Testis (tissue), 3 donors: ENCODE data around the gene CERT1. TPM values are rescaled to one million over a fixed set of nuclear protein-coding genes. Genes with fewer than 3 reads are reported as not detected.

Experiments used
- DNase-seq: peaks from one replicate; pipeline ENCODE4 v3.0.0-alpha.2; 2019
- H3K27ac ChIP-seq, 2 donors: fragments of 200-600 bp; sonication (generic); one replicate each; pipeline ENCODE4 v1.5.1; 2019
- H3K27me3 ChIP-seq: fragments of 200-600 bp; sonication (generic); one replicate; pipeline ENCODE4 v1.5.1; 2019
- H3K36me3 ChIP-seq: fragments of 200-600 bp; sonication (generic); one replicate; pipeline ENCODE4 v1.5.1; 2017; ENCODE audit warnings: low read depth; ENCODE audit errors: missing control alignments
- H3K4me1 ChIP-seq: fragments of 200-600 bp; sonication (generic); one replicate; pipeline ENCODE4 v1.5.1; 2019
- H3K4me3 ChIP-seq, 2 donors: fragments of 200-600 bp; sonication (generic); one replicate each; pipeline ENCODE4 v1.5.1; 2017 to 2019
- H3K9me3 ChIP-seq: fragments of 200-600 bp; sonication (generic); one replicate; pipeline ENCODE4 v1.5.1; 2017
- POLR2A ChIP-seq: fragments of 450-650 bp; IDR thresholded peaks from one replicate; pipeline ENCODE4 v1.6.1; 2017; ENCODE audit warnings: antibody characterized with exemption, mild to moderate bottlenecking, moderate library complexity
- WGBS, 2 donors: methylation state at CpG; one replicate each; pipeline ENCODE4 v1.1.5; 2018; 5-methylcytosine and 5-hydroxymethylcytosine counted together
- intact Hi-C: fragments of 100-400 bp; cut with DNase I; formaldehyde crosslinking; loops from one replicate; pipeline ENCODE4 v1.15.1; 2023; ENCODE audit warnings: low total_unique reads
- polyA plus RNA-seq: library from polyadenylated mRNA; stranded (reverse); fragments of 350-450 nt; fragmentation: Illumina TruSeq; extraction: RNeasy Lipid Tissue Mini Kit (QIAGEN cat#74804); gene quantifications from one replicate; pipeline ENCODE4 v1.2.3, GENCODE V29; 2014; ENCODE audit warnings: low read depth, low replicate concordance; ENCODE audit not compliant: insufficient read depth
- total RNA-seq, 2 donors: library from RNA; depleted of rRNA; stranded (reverse); fragments of >200 nt; gene quantifications; one replicate each; pipeline ENCODE4 v1.2.3, GENCODE V29; 2016
- TF ChIP-seq, protein P1 (sequence below), 3 experiments: fragments of 450-650 bp in 2 of 3; fragments of 200-600 bp in 1 of 3; sonication (generic) in 1 of 3; IDR thresholded peaks; one replicate each; pipeline ENCODE4 v1.5.1; 2016 to 2019; ENCODE audit warnings: antibody characterized with exemption in 3 of 3, mild to moderate bottlenecking in 2 of 3, moderate library complexity in 1 of 3

The CERT1 gene
- total and polyA plus RNA-seq, 3 donors from 2014 or later, result 45.0 to 61.3 (median 51.3) TPM

DNA sequence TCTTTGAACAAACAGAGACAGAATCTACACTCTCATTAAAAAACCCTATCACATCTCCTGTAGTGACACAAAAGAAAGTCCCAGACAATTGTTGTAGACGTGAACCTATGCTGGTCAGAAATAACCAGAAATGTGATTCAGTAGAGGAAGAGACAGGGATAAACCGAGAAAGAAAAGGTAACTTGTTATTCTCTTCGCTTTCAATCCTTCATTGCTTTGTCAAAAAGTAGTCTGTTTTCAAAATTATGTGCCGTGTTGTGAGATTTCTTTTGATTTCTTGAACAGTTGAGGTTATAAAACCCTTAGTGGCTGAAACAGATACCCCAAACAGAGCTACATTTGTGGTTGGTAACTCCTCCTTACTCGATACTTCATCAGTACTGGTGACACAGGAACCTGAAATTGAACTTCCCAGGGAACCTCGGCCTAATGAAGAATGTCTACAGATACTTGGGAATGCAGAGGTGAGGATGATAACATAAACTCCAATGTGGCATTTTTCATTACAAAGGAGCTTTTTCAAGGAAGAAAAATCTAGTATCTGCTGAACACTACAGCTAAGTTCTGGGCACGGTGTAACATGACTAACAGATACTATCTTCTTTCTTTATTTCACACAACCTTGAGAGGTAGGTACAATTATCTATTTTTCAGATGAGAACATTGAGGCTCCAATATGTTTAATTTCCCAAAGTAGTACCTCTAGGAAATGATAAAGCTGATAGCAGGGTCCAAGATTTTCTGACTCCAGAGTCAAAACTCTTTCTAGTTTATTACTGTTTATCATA, 160.1 kb downstream of the CERT1 start:
- Histone ChIP-seq H3K4me3 (no peak overlapping the region), H3K27me3 (no peaks in the 10 kb centered on the region), H3K27ac (no peak overlapping the region), H3K4me1 (no peaks in the 10 kb centered on the region), H3K36me3 (no peaks in the 10 kb centered on the region), H3K9me3 (no peaks in the 10 kb centered on the region)
- TF ChIP-seq POLR2A, result no peak
- TF ChIP-seq, protein P1, sequence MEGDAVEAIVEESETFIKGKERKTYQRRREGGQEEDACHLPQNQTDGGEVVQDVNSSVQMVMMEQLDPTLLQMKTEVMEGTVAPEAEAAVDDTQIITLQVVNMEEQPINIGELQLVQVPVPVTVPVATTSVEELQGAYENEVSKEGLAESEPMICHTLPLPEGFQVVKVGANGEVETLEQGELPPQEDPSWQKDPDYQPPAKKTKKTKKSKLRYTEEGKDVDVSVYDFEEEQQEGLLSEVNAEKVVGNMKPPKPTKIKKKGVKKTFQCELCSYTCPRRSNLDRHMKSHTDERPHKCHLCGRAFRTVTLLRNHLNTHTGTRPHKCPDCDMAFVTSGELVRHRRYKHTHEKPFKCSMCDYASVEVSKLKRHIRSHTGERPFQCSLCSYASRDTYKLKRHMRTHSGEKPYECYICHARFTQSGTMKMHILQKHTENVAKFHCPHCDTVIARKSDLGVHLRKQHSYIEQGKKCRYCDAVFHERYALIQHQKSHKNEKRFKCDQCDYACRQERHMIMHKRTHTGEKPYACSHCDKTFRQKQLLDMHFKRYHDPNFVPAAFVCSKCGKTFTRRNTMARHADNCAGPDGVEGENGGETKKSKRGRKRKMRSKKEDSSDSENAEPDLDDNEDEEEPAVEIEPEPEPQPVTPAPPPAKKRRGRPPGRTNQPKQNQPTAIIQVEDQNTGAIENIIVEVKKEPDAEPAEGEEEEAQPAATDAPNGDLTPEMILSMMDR (IDR thresholded peaks at IDR 0.05), result no peak
- 88 to 90% methylated on average over 7 of the region's 7 CpGs for WGBS, 2 donors
- DNase-seq, result no peak
- intact Hi-C loops, result no loop called here

DNA sequence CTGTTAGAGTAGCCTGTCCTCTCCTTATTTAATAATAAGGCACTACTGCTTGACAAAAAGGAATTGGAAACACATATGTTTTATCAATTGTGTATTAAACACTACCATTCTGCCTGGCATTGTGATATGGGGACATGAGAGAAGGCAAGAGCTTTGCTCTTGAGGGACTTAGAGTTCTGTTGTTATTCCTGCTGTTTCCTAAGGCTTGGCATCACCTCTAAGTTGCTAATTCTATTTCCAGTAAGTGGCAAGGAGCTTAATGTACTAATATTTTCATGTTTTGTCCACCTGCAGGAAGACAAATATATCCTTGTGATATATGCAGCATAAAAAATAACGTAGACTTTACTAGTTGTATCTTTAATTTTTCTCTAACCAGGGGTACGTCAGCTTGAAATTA, 161.8 kb downstream of the CERT1 start:
- Histone ChIP-seq H3K4me1 (no peaks in the 10 kb centered on the region), H3K27me3 (no peaks in the 10 kb centered on the region), H3K27ac (no peak overlapping the region), H3K9me3 (no peaks in the 10 kb centered on the region), H3K4me3 (no peak overlapping the region), H3K36me3 (no peaks in the 10 kb centered on the region)
- no peak for DNase-seq
- WGBS, 2 donors, result 91 to 95% methylated on average over 2 of the region's 2 CpGs
- TF ChIP-seq, protein P1 (IDR thresholded peaks at IDR 0.05), result no peak
- no peak for TF ChIP-seq POLR2A
- intact Hi-C loops, result no loop called here

DNA sequence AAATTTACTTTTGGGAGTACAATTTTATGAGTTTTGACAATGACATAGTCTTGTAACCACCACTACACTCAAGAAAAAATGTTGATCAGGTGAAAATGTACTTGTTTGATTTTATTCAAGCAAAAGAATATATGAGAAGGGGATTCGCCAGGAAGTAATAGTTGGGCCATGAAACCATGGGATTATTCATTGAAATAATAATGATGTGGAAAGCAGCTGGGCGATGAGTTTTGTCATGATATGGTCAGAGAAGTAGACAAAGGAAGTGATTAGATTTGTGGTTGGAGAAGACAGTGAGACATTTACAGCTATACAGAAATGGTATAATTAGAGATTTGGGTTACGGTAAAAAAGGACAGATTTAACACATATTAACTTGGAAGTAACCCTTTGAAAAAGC, 163.2 kb downstream of the CERT1 start:
- intact Hi-C loops, result no loop called here
- 91 to 95% methylated on average over 3 of the region's 3 CpGs for WGBS, 2 donors
- Histone ChIP-seq H3K4me3 (no peak overlapping the region), H3K27me3 (no peaks in the 10 kb centered on the region), H3K9me3 (no peaks in the 10 kb centered on the region), H3K27ac (no peak overlapping the region), H3K36me3 (no peaks in the 10 kb centered on the region), H3K4me1 (no peaks in the 10 kb centered on the region)
- DNase-seq, result no peak
- TF ChIP-seq, protein P1 (IDR thresholded peaks at IDR 0.05), result no peak
- no peak for TF ChIP-seq POLR2A

DNA sequence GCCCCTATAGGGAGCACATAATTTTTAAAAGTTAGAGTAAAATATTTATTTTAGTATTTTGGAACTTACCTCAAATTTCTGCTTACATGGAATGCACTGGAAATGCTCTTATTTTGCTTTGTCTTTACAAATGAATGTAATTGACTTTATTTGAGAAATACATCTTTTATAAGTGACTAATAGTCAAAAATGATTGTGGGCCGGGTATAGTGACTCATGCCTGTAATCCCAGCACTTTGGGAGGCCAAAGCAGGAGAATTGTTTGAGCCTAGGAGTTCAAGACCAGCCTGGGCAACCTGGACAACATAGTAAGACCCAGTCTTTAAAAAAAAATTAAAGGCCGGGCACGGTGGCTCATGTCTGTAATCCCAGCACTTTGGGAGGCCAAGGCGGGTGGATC, 168.6 kb downstream of the CERT1 start:
- no peaks in the 10 kb centered on the region for H3K9me3 ChIP-seq
- H3K4me1 ChIP-seq, result peaks cover 8% of the 10 kb centered on the region
- TF ChIP-seq, protein P1 (IDR thresholded peaks at IDR 0.05), result no peak
- no peak for TF ChIP-seq POLR2A
- no peaks in the 10 kb centered on the region for H3K36me3 ChIP-seq
- H3K4me3 ChIP-seq, result no peak overlapping the region
- H3K27ac ChIP-seq, result no peak overlapping the region
- WGBS, 2 donors, result 94 to 97% methylated on average over 4 of the region's 4 CpGs
- intact Hi-C loops, result no loop called here
- H3K27me3 ChIP-seq, result no peaks in the 10 kb centered on the region
- no peak for DNase-seq

DNA sequence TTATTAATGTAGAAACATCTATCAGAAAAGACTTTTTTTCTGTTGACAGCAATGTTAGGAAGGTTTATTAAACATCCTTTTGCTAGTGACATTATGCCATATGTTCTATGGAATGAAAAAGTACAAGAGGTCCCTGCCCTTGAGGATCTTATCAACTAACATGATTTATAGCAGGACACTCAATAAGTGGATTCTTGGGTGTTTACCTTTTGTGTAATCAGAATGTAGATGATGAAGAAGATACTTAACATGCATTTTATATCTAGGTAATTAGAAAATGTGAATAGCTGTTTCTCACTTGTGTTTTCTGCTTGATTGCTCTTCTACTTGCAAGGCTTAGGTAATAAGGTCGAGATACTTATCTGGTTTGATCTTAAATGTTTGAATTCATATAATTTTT, 169.5 kb downstream of the CERT1 start:
- Histone ChIP-seq H3K9me3 (no peaks in the 10 kb centered on the region), H3K4me3 (no peak overlapping the region), H3K27me3 (no peaks in the 10 kb centered on the region), H3K36me3 (no peaks in the 10 kb centered on the region), H3K4me1 (peaks cover 8% of the 10 kb centered on the region), H3K27ac (no peak overlapping the region)
- no peak for TF ChIP-seq POLR2A
- TF ChIP-seq, protein P1 (IDR thresholded peaks at IDR 0.05), result no peak
- no peak for DNase-seq
- 63 to 68% methylated on average over 1 of the region's 1 CpG for WGBS, 2 donors
- intact Hi-C loops, result no loop called here
